Fibroblast of villous mesenchyme (primary cell): Measurements from ENCODE around the gene ICAM1. TPM values are rescaled to one million over a fixed set of nuclear protein-coding genes. Genes with fewer than 3 reads are reported as not detected.
"Not testable (repeated sequence)": the region's sequence is repeated elsewhere in the genome, so short reads cannot be mapped to it uniquely, and the experiment has no call there.

Source experiments
- DNase-seq: peaks from one replicate; pipeline ENCODE4 v3.0.0-alpha.2; 2010; ENCODE audit warnings: low read depth
- H3K4me3 ChIP-seq: 2 replicates; pipeline ENCODE4 v1.5.1; 2011; ENCODE audit warnings: low read depth, mild to moderate bottlenecking, low read length
- CTCF ChIP-seq: IDR thresholded peaks from 2 replicates; pipeline ENCODE4 v1.5.1; 2012; ENCODE audit warnings: low read depth, mild to moderate bottlenecking, low read length; ENCODE audit not compliant: insufficient read depth
- total RNA-seq: library from RNA; depleted of rRNA; stranded (reverse); fragments of >200 nt; gene quantifications from 2 replicates; pipeline ENCODE4 v1.2.3, GENCODE V29; 2012

The ICAM1 gene
- total RNA-seq, 1 donor = 244 TPM

GRCh38 chr19:10277795-10278589 lies 7.1 kb downstream of the ICAM1 start:
- no peak for DNase-seq
- TF ChIP-seq CTCF = no peak
- no peak overlapping the region for H3K4me3 ChIP-seq

- TF ChIP-seq CTCF = no peak
- no peak overlapping the region for H3K4me3 ChIP-seq
- no peak for DNase-seq
These were observed 8.0 kb downstream of the ICAM1 start for GRCh38 chr19:10278935-10279334.

GRCh38 chr19:10279737-10280442 lies 9.0 kb downstream of the ICAM1 start:
- TF ChIP-seq CTCF = no peak
- no peak overlapping the region for H3K4me3 ChIP-seq
- DNase-seq = no peak

GRCh38 chr19:10282043-10282442 lies 11.1 kb downstream of the ICAM1 start:
- not testable (repeated sequence) for DNase-seq

GRCh38 chr19:10283301-10284064 lies 12.6 kb downstream of the ICAM1 start:
- TF ChIP-seq CTCF = no peak
- no peak for DNase-seq

More at GRCh38 chr19:10282043-10282442, 11.1 kb downstream of the ICAM1 start:
- not testable (repeated sequence) for H3K4me3 ChIP-seq

GRCh38 chr19:10284065-10284959 lies 13.4 kb downstream of the ICAM1 start:
- no peak overlapping the region for H3K4me3 ChIP-seq
- no peak for TF ChIP-seq CTCF
- no peak for DNase-seq

More at GRCh38 chr19:10283301-10284064, 12.6 kb downstream of the ICAM1 start:
- no peak overlapping the region for H3K4me3 ChIP-seq
